ENCODE data around the gene CAMKMT. TPM values are rescaled to one million over a fixed set of nuclear protein-coding genes. Genes with fewer than 3 reads are reported as not detected.

CAMKMT gene
- total RNA-seq, 4 donors from 2014 or later, result 7.6 to 16.2 (median 9.4) TPM

DNA sequence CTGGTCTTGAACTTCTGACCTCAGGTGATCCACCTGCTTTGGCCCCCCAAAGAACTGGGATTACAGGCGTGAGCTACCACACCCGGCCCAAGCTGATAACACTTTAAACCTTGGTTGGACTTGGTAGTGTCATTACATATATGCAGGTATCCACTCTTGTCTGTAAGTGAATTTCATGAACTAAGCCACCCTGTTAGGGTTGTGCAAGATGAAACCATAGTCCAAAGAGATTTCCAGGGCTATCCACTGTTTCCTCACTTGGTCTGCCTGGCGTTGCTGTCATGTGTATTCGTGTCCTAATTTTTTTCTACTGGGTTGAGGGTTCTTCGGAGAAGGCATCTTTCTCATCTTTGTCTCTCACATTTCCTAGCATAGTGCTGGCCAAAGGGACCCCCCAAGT lies 203.0 kb downstream of the CAMKMT start:
- no peak for DNase-seq (ENCODE audit: low spot score)
- ATAC-seq (ENCODE audit: low FRiP score), result no peak
- TF ChIP-seq, protein P1, sequence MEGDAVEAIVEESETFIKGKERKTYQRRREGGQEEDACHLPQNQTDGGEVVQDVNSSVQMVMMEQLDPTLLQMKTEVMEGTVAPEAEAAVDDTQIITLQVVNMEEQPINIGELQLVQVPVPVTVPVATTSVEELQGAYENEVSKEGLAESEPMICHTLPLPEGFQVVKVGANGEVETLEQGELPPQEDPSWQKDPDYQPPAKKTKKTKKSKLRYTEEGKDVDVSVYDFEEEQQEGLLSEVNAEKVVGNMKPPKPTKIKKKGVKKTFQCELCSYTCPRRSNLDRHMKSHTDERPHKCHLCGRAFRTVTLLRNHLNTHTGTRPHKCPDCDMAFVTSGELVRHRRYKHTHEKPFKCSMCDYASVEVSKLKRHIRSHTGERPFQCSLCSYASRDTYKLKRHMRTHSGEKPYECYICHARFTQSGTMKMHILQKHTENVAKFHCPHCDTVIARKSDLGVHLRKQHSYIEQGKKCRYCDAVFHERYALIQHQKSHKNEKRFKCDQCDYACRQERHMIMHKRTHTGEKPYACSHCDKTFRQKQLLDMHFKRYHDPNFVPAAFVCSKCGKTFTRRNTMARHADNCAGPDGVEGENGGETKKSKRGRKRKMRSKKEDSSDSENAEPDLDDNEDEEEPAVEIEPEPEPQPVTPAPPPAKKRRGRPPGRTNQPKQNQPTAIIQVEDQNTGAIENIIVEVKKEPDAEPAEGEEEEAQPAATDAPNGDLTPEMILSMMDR (IDR thresholded peaks at IDR 0.05), result no peak

DNA sequence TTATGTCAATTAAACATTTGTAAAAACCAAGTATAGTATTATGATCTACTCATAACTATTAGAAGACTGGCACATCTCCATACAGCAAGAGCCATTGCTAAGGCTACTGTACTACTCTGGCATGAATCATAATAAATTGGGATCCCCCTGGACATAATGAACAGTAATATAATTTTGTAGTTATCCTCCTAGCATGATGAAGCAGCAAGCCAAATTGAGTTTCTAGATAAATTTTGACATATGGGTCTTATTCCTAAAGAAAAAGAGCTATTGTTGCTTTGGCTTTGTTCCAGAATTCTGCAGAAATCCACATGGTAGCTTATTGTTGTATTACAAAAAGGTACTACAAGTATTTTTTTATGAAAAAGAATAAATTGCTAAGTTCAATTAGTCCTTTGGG lies 204.3 kb downstream of the CAMKMT start:
- DNase-seq (ENCODE audit: low spot score), result no peak
- no peak for ATAC-seq (ENCODE audit: low FRiP score)
- TF ChIP-seq, protein P1 (IDR thresholded peaks at IDR 0.05), result no peak

DNA sequence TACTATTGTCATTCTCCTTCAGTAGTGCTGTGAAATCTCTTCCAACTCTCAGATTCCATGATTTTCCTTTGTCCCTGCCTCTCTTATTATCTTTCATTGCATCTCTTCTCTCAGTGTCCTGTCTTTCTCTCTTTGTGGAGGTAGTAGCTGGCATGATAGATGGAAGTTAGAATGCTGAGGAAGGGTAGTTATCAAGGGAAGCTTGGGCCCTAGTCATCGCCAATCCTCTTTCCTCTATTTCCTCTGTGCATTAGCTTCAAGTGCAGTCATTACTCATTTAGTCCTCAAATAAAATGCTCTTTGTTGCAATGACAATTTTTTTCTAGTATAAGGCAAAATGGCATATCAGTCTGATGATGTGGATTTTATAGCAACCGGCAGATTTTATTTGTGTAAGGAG lies 207.7 kb downstream of the CAMKMT start:
- DNase-seq (ENCODE audit: low spot score) (no peak), ATAC-seq (ENCODE audit: low FRiP score) (no peak)
- TF ChIP-seq, protein P1 (IDR thresholded peaks at IDR 0.05), result no peak

DNA sequence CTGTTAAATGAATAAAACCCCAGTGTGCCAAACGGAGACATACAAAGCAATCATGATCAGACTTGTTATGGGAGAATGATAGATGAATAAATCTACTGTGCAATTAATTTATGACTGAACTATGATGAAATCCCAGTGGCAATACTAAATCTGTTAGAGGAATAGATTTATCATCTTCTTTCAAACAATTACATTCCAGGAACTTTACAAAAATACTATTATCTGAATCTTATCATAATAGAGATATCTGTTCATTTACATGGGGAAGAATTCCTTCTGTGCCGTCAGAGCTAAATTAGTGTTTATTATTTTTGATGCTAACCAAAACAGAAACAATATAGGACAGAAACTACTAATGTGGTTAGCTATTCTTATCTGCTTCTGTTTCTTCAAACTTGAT lies 208.5 kb downstream of the CAMKMT start:
- DNase-seq (ENCODE audit: low spot score) (no peak), ATAC-seq (ENCODE audit: low FRiP score) (no peak)
- TF ChIP-seq, protein P1 (IDR thresholded peaks at IDR 0.05), result no peak

DNA sequence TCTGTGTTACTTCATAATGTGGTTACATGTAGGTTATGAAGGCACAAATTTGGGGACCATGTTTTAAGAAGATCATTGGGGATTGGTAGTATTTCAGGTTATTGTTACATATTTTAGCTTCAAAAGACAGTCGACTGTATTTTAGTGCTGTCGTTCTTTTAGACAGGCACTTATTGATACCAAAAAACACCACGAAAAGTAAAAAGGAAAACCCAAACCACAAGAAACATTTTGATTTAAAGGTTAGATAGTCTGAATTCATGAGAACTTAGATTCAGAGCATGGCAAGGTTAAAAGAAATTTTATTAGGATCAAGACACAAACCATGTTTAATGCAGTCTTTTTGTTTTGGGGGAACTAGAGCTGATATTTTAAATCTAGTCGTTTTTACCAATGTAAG lies 209.0 kb downstream of the CAMKMT start:
- no peak for ATAC-seq (ENCODE audit: low FRiP score)
- DNase-seq (ENCODE audit: low spot score), result no peak
- TF ChIP-seq, protein P1 (IDR thresholded peaks at IDR 0.05), result no peak

DNA sequence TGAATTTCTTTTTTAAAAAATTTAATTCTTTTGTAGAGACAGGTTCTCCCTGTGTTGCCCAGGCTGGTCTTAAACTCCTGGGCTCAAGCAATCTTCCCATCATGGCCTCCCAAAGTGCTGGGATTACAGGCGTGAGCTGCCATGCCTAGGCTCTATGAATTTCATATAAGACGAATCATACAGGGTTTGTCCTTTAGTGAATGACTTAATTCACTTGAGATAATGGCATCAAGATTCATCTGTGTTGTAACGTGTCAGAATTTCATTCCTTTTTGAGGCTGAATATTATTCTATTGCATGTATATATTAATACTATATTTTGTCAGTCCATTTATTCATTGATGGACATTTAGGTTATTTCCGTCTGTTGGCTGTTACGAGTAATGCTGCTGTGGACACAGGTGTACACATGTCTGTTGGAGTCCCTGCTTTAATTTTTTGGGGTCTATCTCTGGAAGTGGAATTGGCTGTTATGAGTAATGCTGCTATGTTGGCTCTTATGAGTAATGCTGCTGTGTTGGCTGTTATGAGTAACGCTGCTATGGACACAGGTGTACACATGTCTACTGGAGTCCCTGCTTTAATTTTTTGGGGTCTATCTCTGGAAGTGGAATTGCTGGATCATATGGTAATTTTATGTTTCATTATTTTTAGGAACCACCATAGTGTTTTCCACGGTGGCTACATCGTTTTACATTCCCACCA lies 210.6 kb downstream of the CAMKMT start:
- DNase-seq (ENCODE audit: low spot score) (no peak), ATAC-seq (ENCODE audit: low FRiP score) (no peak)
- TF ChIP-seq, protein P1 (IDR thresholded peaks at IDR 0.05), result no peak

DNA sequence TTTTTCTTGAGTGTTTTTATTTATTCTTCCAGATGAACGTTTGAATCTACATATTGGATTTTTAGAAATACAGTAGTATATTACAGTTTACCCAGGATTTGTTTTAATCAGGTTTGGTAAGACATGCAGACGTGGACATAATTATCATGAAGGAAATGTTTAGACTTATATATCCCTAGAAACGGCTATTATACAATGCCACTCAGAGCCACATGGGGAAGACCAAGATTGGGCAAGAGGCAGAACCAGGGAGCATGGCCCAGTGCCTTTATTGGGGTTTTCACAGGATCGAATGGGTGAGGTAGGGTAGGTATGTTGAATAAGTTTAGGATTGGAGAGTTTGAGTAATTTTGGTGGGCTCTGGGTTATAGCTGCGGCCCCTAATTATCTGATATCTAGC lies 212.2 kb downstream of the CAMKMT start:
- ATAC-seq (ENCODE audit: low FRiP score), result no peak
- no peak for DNase-seq (ENCODE audit: low spot score)
- TF ChIP-seq, protein P1 (IDR thresholded peaks at IDR 0.05), result no peak
